GM18907 (cell line): Measurements from ENCODE around the gene ATP6V0A4.
"Not testable (repeated sequence)": the region's sequence is repeated elsewhere in the genome, so short reads cannot be mapped to it uniquely, and the experiment has no call there.

ENCODE experiments used
- ATAC-seq: cut with Tn5 transposase; IDR thresholded peaks from one replicate; pipeline ENCODE4 v1.9.1; 2021; ENCODE audit warnings: mild to moderate bottlenecking, moderate library complexity; ENCODE audit not compliant: unreplicated experiment

Gene ATP6V0A4

DNA sequence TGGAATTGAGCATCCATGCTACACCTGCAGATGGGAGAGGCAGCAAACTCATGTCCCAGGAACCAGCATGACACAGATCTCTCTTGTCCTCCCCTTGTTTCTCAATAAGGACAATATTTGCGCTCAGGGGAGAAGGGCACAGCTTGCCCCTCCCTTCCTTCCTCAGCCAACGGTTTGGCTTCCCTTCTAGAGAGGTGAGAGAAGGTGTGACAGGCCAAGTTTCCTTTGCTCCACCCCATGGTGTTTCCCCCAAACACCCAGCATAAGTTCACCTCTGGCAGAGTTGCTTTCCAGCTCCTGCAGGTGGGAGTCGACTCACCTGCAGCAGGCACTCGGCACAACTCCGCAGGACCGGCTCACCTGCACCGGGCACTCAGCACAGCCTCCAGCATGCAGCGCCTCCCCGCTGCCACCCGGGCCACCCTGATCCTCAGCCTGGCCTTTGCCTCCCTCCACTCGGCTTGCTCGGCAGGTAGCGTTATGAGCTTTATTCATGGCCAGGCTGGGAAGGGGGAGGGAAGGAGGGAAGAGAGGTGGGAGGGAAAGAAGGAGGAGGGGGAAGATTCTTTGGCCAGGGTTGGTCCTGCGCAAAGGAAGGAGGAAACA is at the start of gene ATP6V0A4, which contains the start of gene TMEM213:
Gene ATP6V0A4 (minus strand): TSS at position 482 of the 606 bp plus-strand sequence. CDS start 26,949 bp downstream, outside the sequence.
Gene TMEM213 (plus strand): TSS at position 280 of the 606 bp plus-strand sequence. CDS start 111 bp downstream, at position 391.
- ATAC-seq: no peak

DNA sequence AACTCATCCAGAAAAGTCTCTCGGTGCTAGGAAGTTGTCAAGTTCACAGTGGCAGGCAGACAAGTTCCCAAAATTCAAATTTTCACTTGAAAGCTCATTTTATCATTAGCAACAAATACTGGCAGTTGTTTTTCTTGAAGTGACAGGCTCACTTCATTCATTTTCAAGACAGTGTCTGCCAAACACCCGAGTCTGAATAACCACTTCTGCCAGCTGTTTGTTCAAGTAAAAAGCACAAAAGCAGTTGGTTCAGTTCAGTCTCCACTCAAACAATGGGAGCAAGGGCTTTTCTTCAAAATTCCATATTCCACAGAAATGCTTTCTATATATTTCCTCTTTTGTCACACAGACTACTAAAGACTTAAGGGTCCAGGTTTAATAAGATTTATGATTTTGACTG is 47.7 kb upstream of the ATP6V0A4 start:
- ATAC-seq: no peak

DNA sequence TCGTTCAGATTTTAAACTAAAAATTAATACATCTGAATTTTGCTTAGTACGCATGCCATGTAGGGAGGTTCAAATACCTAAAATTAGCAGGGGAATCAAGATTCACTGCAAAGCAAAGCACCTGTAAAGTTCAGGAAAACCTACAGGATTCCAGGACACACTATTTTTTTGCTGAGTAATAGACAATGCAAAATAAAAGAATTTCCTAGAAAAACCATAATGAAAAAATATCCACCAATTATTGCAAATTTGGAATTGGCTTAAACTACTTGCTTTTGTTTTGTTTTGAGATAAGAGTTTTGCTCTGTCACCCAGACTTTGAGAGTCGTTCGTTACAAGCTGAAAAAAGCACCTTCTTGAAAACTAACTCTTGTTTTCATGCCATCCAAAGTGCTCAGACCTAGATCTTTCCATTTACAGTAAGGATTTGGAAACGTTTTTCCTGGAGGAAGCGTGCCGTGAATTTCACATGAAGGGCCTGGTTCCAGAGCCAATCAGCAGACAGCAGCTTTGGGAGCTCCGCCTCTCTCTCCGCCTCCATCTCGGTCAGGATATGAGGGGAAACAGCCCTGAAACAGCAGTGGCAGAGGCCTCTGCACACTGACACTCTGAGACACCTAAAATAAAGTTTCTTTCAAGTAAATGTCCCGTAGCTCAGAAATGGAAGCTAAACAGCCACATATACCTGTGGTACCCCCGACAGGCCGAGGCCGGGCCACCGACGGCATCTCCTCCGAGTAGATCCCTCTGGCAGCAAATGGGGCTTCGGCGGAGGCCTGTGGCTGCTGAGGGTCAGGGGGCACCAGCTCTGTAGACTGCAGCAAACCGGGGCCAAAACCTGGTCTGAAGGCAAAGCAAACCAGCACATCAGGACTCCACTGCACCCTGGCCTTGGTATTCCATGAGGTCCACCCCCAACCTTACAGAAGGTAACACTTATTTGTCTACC is 45.9 kb upstream of the ATP6V0A4 start:
- no peak for ATAC-seq

DNA sequence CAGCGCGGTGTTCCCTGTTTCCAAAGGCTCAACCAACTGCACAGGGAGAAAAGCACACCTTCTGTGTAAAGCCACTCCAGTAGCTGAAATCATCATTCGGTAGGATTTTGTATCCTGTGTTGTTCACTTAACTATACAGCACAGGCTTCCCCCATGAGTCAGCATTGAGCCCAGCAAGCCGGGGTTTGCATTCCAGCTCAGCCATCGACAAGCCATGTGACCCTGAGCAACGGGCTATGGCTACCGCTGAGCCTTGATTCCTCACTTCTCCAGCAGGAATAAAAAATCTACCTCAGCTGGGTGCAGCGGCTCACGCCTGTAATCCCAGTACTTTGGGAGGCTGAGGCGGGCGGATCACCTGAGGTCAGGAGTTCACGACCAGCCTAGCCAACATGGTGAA is 44.1 kb upstream of the ATP6V0A4 start:
- no peak for ATAC-seq

DNA sequence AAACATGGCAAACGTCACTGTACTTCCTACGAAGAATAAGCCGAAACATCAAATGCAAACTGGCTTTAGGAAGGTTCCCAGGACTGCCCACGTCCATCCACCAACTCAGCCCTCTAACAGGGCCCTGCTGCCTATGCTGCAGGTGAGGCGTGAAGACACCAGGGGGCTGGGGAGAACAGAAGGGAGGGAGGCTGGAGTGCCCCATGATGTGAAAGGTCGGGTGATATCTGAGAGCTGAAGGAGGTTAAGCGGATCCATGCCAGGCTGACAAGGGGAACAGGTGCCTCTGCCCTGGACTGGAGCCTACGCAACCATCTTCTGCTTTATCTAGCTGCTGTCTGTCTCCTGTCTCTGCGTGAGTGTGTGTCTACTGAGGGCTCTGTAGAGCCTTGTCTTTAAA is 40.2 kb upstream of the ATP6V0A4 start:
- no peak for ATAC-seq

DNA sequence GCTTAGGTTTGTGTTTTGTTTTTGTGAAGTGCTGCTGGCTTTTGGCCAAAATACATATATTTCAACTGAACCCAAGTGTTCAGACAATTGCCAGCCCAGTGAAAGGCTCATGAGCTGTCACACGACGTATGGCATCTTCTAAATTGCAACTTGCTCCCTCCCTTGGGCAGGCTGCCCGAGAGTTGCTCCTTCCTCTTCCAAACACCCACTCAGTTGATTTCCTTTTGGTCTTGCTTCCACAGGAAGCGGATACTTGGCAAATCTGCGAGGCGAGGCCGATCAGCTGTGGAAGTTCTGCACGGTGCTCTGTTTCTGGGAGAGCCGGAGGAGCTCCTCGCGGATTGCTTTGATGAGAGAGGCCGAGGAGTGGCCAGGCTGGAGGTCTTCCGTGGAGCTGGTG is 39.6 kb upstream of the ATP6V0A4 start:
- no peak for ATAC-seq

DNA sequence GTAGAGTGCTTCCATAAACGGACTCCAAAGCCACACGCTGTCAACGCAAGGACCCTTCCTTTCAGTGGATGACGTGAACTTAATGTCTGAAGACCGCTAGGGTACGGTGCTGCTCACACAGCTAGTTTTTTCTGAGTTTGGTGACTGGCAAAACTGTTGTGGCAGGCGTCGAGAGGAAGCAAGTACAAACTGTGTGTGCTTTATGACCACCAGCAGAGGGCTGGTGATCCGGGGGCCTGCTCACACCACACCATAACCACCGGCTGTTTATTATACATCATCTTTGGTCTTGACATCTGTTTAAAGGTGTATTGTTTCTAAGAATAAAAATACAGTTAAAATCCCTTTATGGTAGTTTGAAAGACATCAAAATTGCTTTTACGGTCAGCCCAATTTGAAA is 37.1 kb upstream of the ATP6V0A4 start:
- no peak for ATAC-seq

DNA sequence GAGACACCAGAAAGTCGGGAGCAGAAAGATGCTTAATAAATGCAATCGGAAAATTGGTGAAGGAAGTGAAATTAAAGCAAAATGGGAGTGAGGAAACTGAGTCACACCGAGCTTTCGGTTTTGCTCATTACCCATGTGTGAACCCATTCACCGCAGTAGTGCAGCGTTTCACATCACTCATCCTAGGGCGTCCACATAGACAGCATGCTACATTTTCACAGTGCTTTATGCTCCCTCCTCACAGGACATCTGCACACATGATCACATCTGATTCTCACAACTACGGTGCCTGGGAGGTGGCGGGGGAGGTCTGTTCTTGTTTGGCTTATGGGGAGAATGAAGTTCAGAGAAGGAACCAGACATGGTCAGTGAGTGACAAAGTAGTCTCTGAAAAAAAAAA is 36.6 kb upstream of the ATP6V0A4 start:
- ATAC-seq: no peak

DNA sequence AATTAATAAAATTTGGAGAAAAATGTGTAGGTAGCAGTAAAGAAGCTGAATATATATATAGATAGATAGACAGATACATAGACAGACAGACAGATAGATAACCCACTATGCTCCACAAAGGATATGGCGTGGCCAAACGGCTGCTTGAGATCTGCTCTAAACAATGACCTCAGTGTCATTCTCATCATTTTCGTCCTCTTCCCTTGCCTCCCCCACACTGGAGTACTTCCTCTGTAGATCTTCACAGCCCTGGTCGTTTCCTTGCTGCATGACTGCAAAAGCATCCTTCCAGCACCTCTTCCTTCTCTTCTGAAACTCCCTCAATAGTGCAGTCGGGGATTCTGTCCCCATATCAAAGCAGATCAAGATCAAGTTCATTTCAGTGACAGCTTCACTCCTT is 35.6 kb upstream of the ATP6V0A4 start:
- ATAC-seq: no peak

DNA sequence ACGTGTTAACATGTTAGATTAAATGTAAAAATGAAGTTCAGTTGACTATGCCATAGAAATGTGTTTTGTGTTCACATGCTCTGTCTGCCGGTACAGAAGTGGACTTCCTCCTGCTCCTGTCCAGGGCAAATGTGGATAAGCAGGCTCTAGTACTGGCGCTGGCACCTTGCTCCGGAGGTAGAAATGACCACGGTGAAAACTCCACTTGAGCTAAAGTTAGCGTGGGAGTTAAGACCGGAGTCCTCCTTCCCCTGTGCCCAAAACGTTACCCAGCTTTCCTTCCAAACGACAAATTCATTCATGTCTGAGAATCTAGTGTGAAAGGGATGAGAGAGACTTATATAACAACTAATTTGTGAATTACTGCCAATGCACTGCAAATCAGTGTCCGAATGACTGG is 35.0 kb upstream of the ATP6V0A4 start:
- no peak for ATAC-seq

DNA sequence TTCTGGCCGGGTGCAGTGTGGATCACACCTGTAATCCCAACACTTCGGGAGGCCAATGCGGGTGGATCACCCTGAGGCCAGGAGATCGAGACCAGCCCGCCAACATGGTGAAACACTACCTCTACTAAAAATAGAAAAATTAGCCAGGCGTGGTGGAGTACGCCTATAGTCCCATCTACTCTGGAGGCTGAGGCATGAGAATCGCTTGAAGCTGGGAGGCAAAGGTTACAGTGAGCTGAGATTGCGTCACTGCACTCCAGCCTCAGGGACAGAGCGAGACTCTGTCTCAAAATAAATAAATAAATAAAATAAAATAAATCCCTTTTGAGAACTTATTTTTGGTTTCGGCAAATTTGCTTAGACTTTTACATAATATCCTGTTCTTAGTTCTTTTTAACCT is 31.3 kb upstream of the ATP6V0A4 start:
- ATAC-seq: no peak

DNA sequence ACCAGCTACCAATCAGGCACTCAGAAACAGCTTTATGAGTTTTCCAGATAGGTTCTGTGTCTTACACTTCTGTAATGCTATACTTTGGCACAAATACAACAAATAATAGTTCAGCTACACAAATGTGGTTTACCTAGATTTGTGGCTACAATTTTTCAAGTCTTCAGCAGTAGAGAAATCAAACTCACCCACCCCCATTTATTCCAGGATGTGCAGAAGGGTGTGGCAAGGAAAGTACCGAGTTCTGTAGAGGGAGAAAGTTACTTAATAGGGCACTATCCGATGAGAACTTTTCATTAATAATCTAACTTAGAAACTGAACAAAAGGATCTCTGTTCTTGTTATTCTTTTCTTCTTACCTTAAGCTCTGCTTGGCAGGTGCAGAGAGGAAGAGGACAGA is 30.3 kb upstream of the ATP6V0A4 start:
- no peak for ATAC-seq

DNA sequence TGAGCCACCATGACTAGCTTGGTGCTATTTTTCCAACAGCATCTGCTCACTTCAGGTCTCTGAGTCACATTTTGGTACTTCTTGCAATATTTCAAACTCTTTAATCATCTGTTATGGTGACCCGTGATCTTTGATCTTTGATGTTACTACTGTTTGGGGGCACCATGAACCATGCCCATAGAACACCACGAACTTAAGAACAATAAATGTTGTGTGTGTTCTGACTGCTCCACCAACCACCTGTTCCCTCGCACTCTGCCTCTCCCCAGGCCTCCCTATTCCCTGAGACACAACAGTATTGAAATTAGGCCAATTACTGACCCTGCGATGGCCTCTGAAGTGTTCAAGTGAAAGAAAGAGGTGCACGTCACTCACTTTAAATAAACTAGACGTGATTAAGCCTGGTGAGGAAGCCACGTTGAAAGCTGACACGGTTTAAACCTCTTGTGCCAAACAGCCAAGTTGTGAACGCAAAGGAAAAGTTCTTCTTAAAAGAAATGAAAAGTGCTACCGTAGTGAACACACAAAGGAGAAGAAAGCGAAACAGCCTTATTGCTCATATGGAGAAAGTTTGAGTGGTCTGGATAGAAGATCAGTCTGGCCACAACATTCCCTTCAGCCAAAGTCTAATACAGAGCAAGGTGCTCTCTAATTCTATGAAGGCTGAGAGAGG is 27.2 kb upstream of the ATP6V0A4 start:
- ATAC-seq: no peak

DNA sequence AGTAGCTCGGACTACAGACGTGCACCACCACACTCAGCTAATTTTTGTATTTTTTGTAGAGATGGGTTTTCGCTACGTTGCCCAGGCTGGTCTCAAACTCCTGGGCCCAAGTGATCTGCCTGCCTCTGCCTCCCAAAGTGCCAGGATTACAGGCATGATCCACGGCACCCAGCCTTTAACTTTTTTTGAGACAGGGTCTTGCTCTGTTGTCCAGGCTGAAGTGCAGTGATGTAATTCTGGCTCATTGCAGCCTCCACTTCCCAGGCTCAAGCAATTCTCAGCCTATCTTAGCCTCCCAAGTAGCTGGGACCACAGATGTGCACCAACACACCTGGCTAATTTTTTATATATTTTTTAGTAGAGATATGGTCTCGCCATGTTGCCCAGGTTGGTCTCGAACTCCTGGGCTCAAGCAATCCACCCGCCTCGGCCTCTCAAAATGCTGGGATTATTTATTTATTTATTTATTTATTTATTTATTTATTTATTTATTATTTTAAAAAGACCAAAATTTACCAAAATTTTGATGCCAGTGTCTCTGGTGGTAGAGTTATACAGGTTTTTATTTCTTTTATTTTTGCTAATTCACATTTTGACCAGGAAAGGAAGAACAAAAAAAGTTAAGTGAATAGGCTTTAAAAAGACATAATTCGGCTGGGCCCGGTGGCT is 25.0 kb upstream of the ATP6V0A4 start:
- no peak for ATAC-seq

DNA sequence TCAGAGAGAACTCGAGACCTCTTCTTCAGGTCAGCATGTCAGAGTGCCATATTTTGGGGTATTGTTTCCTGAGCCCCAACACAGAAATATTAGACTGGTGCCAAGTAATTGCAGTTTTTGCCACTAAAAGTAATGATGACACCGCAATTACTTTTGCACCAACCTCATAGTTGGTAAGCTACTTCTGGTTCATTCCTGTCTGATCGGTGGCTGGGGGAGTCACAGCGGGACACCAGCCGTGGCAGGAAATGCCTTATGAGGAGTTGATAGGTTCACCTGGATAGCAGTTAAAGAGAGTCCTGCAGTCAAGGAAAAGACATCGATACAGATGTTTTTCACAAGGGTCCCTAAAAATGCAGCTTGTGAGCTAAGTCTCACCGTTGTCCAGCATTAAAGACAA is 23.9 kb upstream of the ATP6V0A4 start:
- ATAC-seq: no peak

DNA sequence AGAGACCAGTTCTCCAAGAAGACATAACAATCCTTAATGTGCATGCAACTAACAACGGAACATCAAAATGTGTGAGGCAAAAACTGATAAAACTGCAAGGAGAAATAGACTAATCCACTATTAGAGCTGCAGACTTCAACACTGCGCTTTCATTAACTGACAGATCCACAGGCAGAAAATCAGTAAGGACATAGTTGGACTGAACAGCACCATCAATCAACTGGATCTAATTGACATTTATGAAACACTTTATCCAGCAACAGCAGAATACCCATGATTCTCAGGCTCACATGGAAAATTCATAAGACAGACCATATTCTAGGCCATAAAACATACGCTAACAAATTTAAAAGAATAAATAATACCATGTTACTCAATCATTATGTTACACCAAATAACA is 21.6 kb upstream of the ATP6V0A4 start:
- no peak for ATAC-seq

DNA sequence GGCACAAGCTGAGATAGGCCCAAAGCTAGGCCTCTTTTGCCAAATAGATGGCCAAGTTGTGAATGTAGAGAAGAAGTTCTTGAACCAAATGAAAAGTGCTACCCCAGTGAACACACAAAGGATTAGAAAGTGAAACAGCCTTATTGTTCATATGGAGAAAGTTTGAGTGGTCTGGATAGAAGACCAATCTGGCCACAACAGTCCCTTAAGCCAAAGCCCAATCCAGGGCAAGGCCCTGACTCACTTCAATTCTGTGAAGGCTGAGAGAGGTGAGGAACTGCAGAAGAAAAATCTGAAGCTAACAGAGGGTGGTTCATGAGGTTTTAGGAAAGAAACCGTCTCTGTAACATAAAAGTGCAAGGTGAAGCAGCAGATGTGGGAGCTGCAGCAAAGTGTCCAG is 18.7 kb upstream of the ATP6V0A4 start:
- ATAC-seq: no peak

DNA sequence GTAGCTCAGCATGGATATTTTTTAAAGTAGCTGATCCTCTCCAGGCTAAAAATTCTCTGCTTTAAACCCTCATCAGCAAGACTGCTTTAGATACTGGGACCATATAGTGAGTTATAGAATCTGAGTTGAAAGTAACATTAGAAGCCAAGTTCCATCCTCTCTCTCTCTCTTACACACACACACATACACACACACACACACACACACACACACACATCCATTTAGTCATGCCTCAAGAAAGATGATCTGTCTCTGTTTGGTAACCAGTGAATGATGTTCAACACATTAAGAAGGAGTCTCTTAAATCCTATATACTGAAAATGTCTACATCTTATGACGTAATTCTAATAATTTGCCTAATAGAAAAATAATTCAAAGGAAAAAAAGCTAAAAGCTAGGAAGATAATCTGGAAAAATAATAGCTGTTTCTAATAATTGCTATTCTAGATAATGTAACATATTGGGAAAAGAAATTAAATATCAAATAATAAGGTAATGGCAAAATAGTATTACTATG is 16.9 kb upstream of the ATP6V0A4 start:
- no peak for ATAC-seq

DNA sequence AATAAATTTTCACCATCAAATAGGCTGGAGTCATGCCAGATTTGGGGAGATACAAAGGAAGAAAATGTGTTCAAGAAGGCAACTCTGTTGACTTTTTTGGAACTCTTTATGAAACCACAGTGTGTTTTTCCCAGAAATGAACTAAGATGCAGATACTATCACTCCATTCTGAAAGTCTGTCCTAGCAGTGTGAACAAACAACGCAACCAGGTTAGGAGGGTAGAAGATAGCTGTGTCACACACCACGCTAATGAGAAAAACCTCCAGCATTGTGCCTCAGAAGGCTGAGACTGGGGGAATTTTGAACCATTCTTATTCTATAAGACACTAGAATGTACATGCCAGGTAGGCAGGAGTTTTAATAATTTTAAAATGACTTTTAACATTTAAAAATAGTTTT is 15.9 kb upstream of the ATP6V0A4 start:
- ATAC-seq: no peak

DNA sequence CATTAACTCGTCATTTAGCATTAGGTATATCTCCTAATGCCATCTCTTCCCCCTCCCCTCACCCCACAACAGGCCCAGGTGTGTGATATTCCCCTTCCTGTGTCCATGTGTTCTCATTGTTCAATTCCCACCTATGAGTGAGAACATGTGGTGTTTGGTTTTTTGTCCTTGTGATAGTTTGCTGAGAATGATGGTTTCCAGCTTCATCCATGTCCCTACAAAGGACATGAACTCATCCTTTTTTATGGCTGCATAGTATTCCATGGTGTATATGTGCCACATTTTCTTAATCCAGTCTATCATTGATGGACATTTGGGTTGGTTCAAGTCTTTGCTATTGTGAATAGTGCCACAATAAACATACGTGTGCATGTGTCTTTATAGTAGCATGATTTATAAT is 13.3 kb upstream of the ATP6V0A4 start:
- ATAC-seq: not testable (repeated sequence)

DNA sequence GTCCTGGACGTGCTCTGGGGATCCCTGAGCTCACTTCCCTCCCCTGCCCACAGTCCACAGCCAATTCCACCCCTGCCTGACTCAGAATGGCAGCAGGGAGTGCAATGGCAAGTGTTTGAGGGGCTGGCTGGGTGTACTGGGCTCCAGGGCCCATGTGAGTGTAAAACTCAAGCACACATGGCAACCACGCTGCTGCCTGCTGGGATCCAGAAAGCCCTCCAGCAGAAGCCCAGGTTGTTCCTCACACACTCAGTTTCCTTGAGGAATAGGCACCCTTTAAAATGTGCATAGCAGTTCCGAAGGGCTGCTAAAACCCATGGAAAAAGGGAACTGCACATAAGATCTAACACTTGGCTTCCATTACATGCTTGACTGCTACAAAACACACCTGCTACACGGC is 11.3 kb upstream of the ATP6V0A4 start:
- ATAC-seq: no peak
